H1 (cell line): ENCODE measurements around the gene COX7B2. TPM values are rescaled to one million over a fixed set of nuclear protein-coding genes. Genes with fewer than 3 reads are reported as not detected.

Source experiments
- JUND ChIP-seq: IDR thresholded peaks from 2 replicates; pipeline ENCODE4 v1.6.1; 2011; ENCODE audit warnings: mild to moderate bottlenecking, improper control_type of control experiment, low read length
- PHF8 ChIP-seq: fragments of 200-600 bp; sonication (generic); conservative IDR thresholded peaks from 2 replicates; pipeline ENCODE4 v1.7.1; 2012; ENCODE audit warnings: low read depth, mild to moderate bottlenecking, inconsistent platforms, low read length, moderate library complexity
- TBP ChIP-seq: IDR thresholded peaks from 2 replicates; pipeline ENCODE4 v1.6.1; 2011; ENCODE audit warnings: low read depth, low read length, improper control_type of control experiment
- polyA plus RNA-seq, 7 experiments: library from polyadenylated mRNA; depleted of rRNA in 3 of 7; stranded (reverse) in 5 of 7; unstranded in 2 of 7; fragments of >200 nt in 5 of 7; fragments of 200-250 nt in 2 of 7; gene quantifications; 1 replicate in 5 of 7; 2 replicates in 1 of 7; 4 replicates in 1 of 7; pipeline versions ENCODE4 v1.2.1 to v1.2.3, GENCODE V29; 2011 to 2013; ENCODE audit warnings: missing spikeins in 2 of 7, mixed read lengths in 2 of 7
- total RNA-seq: library from RNA; stranded (reverse); fragmentation: NEBNext Ultra II Directional; extraction: Animal tissue kit (Norgen Biotek cat#: 25700); gene quantifications from 2 replicates; pipeline ENCODE4 v1.2.1, GENCODE V29; 2021

COX7B2 gene
- total and polyA plus RNA-seq, 2 of the 8 experiments (the other 6 are each of a cell fraction or from before 2014, with no cell fraction given), result not detected

DNA sequence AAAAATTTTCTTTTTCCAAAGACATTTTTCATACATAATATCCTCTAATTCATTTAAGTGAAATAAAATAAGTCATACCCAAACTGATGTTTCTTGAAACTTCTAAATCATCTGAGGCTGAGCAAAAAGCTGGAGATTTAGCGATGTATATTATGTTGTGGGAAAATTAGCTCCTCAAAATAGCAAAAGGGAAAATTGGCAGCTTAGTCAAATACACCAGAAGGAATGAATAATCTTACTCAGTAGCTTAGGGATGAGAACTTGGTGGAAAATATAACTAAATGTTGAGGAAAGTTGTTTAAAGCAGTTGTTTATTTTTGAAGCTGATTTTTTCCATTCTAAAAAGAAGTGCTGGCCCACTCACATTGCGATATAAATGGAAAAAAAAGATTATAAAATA, 43.4 kb upstream of the COX7B2 start (continued):
- TF ChIP-seq JUND (no peak), PHF8 (no peak), TBP (no peak)
- TF ChIP-seq, all 59 proteins: peak for 0
